Activated T-cell treated with anti-CD3 and anti-CD28 coated beads, Interleukin-2, amount 50 U/mL, for 72 hours (primary cell): ENCODE measurements around the gene BTBD1. TPM values are rescaled to one million over a fixed set of nuclear protein-coding genes. Genes with fewer than 3 reads are reported as not detected.
A peak's percentile ranks its signal among the peaks of the same experiment; 100 is the strongest.

Experiments
- ATAC-seq, 2 donors: fragments of 150-1000 bp; cut with Tn5 transposase; replicated peaks in 1 of 2; 2 replicates each; pipeline ENCODE4 v1.10.0; 2021; ENCODE audit warnings: moderate library complexity in 2 of 2, mild to moderate bottlenecking in 1 of 2
- DNase-seq, 2 donors: peaks; one replicate each; pipeline ENCODE4 v3.0.0; 2021 to 2022; ENCODE audit warnings: mixed read lengths in 1 of 2
- H3K27ac Mint-ChIP-seq: one replicate; pipeline ENCODE4 v1.8.0; 2022; ENCODE audit warnings: mild to moderate bottlenecking, moderate library complexity, mixed read lengths
- H3K27me3 Mint-ChIP-seq: one replicate; pipeline ENCODE4 v1.8.0; 2022; ENCODE audit warnings: low read depth, mixed read lengths
- H3K36me3 Mint-ChIP-seq, 2 donors: one replicate each; pipeline ENCODE4 v1.8.0; 2022; ENCODE audit warnings: mixed read lengths in 2 of 2, mild to moderate bottlenecking in 1 of 2; ENCODE audit not compliant: insufficient read depth in 2 of 2
- H3K4me1 Mint-ChIP-seq: one replicate; pipeline ENCODE4 v1.8.0; 2022; ENCODE audit warnings: low read depth, mixed read lengths
- H3K4me3 Mint-ChIP-seq, 2 donors: one replicate each; pipeline ENCODE4 v1.8.0; 2022; ENCODE audit warnings: mild to moderate bottlenecking in 2 of 2, mixed read lengths in 2 of 2, moderate library complexity in 2 of 2
- H3K9me3 Mint-ChIP-seq, 2 donors: one replicate each; pipeline ENCODE4 v1.8.0; 2022; ENCODE audit warnings: mixed read lengths in 2 of 2
- total RNA-seq, 2 donors: library from RNA; stranded (reverse); gene quantifications; one replicate each; pipeline ENCODE4 v1.2.3, GENCODE V29; 2022

BTBD1 gene
- total RNA-seq, 2 donors from 2014 or later = 65.0 to 65.7 TPM

DNA sequence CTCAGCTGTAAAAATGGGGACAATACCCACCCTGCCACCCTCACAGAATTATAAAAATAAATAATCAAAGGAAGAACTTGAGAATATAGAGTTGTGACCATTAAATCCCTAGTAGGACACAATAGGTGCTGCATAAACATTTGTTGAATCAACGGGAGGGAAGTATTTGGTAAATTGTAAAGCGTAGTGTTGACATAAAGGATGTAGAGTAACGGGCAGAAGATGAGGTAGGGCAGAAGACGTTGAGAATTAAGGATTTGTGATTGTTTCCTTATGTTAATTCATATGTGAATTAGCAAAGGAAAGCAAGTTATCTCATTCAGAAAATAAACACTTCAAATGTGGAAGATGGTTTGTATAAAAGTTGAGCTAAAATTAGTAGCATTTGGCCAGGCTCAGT is 73.9 kb downstream of the BTBD1 start:
- no peaks in the 10 kb centered on the region for H3K9me3 Mint-ChIP-seq
- ATAC-seq (no peak), DNase-seq (no peak)
- peaks cover 0 to 13% of the 10 kb centered on the region in 2 donors for H3K36me3 Mint-ChIP-seq
- no peaks in the 10 kb centered on the region for H3K27me3 Mint-ChIP-seq
- H3K4me1 Mint-ChIP-seq = peaks cover 12% of the 10 kb centered on the region
- H3K27ac Mint-ChIP-seq = no peak overlapping the region
- no peak overlapping the region for H3K4me3 Mint-ChIP-seq

DNA sequence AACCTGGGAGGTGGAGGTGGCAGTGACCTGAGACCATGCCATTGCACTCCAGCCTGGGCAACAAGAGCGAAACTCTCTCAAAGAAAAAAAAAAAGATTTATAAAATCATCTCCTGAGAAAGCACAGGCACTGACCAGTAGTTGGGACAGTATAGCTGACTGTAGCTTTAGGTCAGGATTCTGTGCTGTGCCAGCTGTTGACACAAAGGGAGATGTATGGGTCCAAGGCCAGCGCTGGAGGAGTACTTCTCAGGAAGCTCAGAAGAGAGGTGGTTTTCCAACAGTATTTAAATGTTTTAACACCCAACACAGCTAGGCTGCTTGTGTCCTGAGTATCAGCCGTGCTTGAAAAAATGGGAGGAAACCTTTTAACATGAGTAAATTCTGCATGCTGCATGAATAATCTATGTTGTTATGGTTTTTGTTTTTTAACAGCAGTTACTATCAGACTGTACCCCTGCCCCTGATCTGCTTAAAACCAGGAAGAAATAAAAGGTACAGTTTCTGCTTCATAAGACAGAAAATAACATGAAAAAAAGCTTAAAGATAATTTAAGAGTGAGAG is 74.5 kb downstream of the BTBD1 start:
- ATAC-seq (no peak), DNase-seq (no peak)
- Mint-ChIP-seq H3K27ac (no peak overlapping the region), H3K9me3 (no peaks in the 10 kb centered on the region), H3K36me3 (peaks cover 0 to 14% of the 10 kb centered on the region in 2 donors), H3K27me3 (no peaks in the 10 kb centered on the region), H3K4me3 (no peak overlapping the region), H3K4me1 (peaks cover 14% of the 10 kb centered on the region)

- Mint-ChIP-seq H3K36me3 (peaks cover 2 to 17% of the 10 kb centered on the region in 2 donors), H3K27ac (peak overlapping the region; percentile 73), H3K9me3 (no peaks in the 10 kb centered on the region), H3K27me3 (no peaks in the 10 kb centered on the region), H3K4me1 (peaks cover 34% of the 10 kb centered on the region), H3K4me3 (peak overlapping the region; percentile 89 to 98)
- peak; percentile 25 to 43 for ATAC-seq
- DNase-seq = no peak
Measured at GRCh38 chr15:82986442-82986780, 80.6 kb downstream of the BTBD1 start.

- Mint-ChIP-seq H3K4me3 (peak within 1 kb of the TSS; percentile 89 to 98), H3K9me3 (no peaks in the 10 kb centered on the region), H3K27me3 (no peaks in the 10 kb centered on the region), H3K4me1 (peaks cover 34% of the 10 kb centered on the region), H3K27ac (peak within 1 kb of the TSS; percentile 73), H3K36me3 (peaks cover 2 to 16% of the 10 kb centered on the region in 2 donors)
- peak; percentile 95 to 96 for ATAC-seq
- DNase-seq = peak; percentile 91 to 94
Measured at GRCh38 chr15:82985688-82986441, 81.2 kb downstream of the BTBD1 start, which contains the start of gene RAMAC. Gene RAMAC, plus strand, starts transcription at chr15:82986210. Its CDS starts 2,809 bp downstream, at chr15:82989019.

GRCh38 chr15:82980981-82981380 is 86.1 kb downstream of the BTBD1 start:
- Mint-ChIP-seq H3K36me3 (peaks cover 2 to 4% of the 10 kb centered on the region in 2 donors), H3K4me1 (peaks cover 31% of the 10 kb centered on the region), H3K27ac (no peak overlapping the region), H3K4me3 (no peak overlapping the region), H3K27me3 (no peaks in the 10 kb centered on the region), H3K9me3 (no peaks in the 10 kb centered on the region)
- ATAC-seq (no peak), DNase-seq (no peak)

DNA sequence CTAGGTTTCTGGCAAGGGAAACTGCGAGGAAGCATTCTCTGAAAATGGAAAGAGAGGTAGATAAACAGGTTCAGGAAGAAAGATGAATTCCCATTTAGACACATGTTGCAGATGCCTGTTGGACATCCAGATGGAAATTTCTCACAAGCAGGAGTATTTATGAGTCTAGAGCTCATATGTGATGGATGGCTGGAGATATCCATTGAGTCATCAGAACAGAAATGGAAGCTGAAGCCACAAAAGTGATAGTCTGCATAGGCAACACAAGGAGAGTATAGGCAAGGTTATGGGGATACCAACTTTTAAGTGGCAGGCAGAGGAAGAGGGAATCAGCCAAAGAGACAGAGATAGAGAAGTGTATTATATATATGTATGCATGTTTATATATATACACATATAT is 87.3 kb downstream of the BTBD1 start:
- Mint-ChIP-seq H3K27me3 (no peaks in the 10 kb centered on the region), H3K27ac (no peak overlapping the region), H3K9me3 (no peaks in the 10 kb centered on the region), H3K36me3 (peaks cover 0 to 2% of the 10 kb centered on the region in 2 donors), H3K4me3 (no peak overlapping the region), H3K4me1 (peaks cover 19% of the 10 kb centered on the region)
- DNase-seq (no peak), ATAC-seq (no peak)

DNA sequence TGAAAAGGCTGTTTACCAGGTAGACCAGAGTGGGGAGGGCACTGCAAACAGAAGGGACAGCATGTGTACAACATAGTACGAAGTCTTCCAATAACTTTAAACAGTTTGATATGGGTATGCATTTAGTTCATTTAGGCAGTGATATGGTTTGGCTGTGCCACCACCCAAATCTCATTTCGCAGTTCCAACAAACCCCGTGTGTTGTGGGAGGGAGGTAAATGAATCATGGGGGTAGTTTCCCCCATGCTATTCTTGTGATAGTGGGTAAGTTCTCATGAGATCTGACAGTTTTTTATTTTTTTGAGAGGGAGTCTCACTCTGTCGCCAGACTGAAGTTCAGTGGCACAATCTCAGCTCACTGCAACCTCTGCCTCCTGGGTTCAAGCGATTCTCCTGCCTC is 88.6 kb downstream of the BTBD1 start:
- no peaks in the 10 kb centered on the region for H3K9me3 Mint-ChIP-seq
- DNase-seq = peak; percentile 10 to 22
- peaks cover 0 to 2% of the 10 kb centered on the region in 2 donors for H3K36me3 Mint-ChIP-seq
- no peak overlapping the region for H3K27ac Mint-ChIP-seq
- peaks cover 15% of the 10 kb centered on the region for H3K4me1 Mint-ChIP-seq
- H3K4me3 Mint-ChIP-seq = no peak overlapping the region
- peak; percentile 41 to 74 for ATAC-seq
- no peaks in the 10 kb centered on the region for H3K27me3 Mint-ChIP-seq

DNA sequence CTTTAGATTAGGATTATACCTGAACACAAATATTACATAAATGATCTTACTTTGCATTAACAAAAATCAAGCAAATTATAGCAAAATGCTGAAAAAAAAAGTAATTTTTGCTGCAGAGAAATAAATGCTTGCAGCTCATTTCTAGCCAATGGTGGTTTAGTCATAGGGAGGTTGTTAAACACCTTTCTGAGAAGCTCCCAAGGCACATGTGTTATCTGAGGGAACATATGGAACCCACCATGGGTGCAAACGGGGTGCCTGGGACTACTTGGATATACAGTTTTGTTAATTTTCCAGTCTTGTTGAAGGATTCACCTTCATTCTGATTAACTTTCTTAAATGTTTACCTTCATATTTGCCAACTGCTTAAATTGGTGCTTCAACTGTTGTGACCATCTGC is 90.0 kb downstream of the BTBD1 start:
- no peak overlapping the region for H3K4me3 Mint-ChIP-seq
- H3K9me3 Mint-ChIP-seq = no peaks in the 10 kb centered on the region
- no peak overlapping the region for H3K27ac Mint-ChIP-seq
- ATAC-seq = no peak
- DNase-seq = no peak
- peaks cover 15% of the 10 kb centered on the region for H3K4me1 Mint-ChIP-seq
- H3K27me3 Mint-ChIP-seq = no peaks in the 10 kb centered on the region
- peaks cover 0 to 2% of the 10 kb centered on the region in 2 donors for H3K36me3 Mint-ChIP-seq

- H3K36me3 Mint-ChIP-seq = peaks cover 0 to 2% of the 10 kb centered on the region in 2 donors
- DNase-seq = no peak
- H3K27ac Mint-ChIP-seq = no peak overlapping the region
- no peak for ATAC-seq
- H3K9me3 Mint-ChIP-seq = no peaks in the 10 kb centered on the region
- peaks cover 5% of the 10 kb centered on the region for H3K4me1 Mint-ChIP-seq
- H3K4me3 Mint-ChIP-seq = no peak overlapping the region
- H3K27me3 Mint-ChIP-seq = peaks cover 8% of the 10 kb centered on the region
Measured at GRCh38 chr15:82972990-82973389, 94.1 kb downstream of the BTBD1 start.

DNA sequence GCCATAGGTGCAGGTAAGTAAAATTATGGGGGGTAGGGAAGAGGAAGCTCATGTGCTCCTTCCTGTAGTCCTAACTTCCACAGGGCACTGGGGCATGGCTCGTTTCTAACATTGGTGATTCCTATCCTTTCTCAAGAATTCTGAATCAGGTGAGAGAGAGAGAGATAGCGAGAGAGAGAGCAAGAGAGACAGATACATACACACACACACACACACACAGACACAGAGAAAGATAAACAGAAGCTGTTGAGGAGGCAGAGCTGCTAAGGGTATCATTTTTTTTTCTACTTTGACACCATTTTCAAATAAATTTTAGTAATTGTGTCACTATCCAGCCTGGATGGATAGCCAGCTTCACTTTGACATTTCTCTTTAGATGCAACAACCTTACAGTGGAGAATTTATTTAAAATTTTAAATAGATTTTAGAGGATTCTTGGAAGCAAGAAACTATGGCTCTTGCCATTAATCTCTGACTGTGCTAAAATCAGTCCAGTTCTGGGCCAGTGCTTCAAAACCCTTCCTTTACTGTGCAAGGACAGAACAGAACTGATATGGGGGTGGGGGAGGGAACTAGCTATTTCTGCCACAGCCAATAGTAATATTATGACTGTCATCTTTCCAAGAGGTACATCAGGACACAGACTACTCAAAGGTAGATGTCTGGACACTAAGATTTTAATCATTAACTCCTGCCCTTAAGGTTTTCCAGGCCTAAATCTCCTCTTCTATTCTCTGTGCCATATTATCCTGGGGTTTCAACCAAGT is 95.7 kb downstream of the BTBD1 start:
- Mint-ChIP-seq H3K27ac (no peak overlapping the region), H3K9me3 (no peaks in the 10 kb centered on the region), H3K4me3 (no peak overlapping the region), H3K4me1 (peaks cover 11% of the 10 kb centered on the region), H3K27me3 (peaks cover 8% of the 10 kb centered on the region), H3K36me3 (no peaks in the 10 kb centered on the region)
- ATAC-seq = no peak
- DNase-seq = no peak

- H3K4me1 Mint-ChIP-seq = peaks cover 17% of the 10 kb centered on the region
- H3K27me3 Mint-ChIP-seq = peaks cover 8% of the 10 kb centered on the region
- DNase-seq (no peak), ATAC-seq (no peak)
- H3K4me3 Mint-ChIP-seq = no peak overlapping the region
- H3K27ac Mint-ChIP-seq = no peak overlapping the region
- H3K9me3 Mint-ChIP-seq = no peaks in the 10 kb centered on the region
- no peaks in the 10 kb centered on the region for H3K36me3 Mint-ChIP-seq
Measured at GRCh38 chr15:82970696-82971095, 96.4 kb downstream of the BTBD1 start.

DNA sequence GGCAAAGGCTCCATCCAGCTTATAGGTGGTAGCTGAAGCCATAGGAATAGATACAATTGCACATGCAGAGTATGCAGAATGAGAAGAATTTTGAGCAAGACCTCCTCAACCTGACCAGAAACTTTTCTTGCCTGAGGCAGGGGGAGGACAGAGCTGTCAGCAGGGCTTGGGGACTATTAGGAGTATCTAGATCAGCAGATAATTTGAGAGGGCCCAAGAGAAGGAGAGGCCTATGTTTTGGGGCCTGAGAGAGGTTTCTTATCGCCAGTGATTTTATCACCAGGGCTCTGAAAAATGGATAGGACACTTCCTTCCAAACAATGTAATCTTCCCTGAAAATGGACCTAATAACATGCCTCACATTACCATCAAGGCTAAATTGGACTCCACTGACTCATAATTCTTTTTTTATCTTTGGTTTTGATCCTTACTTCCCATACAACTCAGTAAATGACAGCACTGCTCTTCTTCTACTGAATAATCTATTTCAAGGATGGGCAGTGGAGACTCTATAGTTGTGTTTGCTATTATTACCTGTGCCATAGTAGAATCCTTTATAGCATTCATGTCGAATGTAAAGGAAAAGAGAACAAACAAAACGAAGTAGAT is 96.9 kb downstream of the BTBD1 start:
- Mint-ChIP-seq H3K4me3 (no peak overlapping the region), H3K36me3 (no peaks in the 10 kb centered on the region), H3K9me3 (no peaks in the 10 kb centered on the region), H3K27ac (no peak overlapping the region), H3K4me1 (peaks cover 17% of the 10 kb centered on the region), H3K27me3 (peaks cover 8% of the 10 kb centered on the region)
- no peak for DNase-seq
- ATAC-seq = no peak

- ATAC-seq (no peak), DNase-seq (no peak)
- Mint-ChIP-seq H3K4me3 (no peak overlapping the region), H3K27ac (no peak overlapping the region), H3K36me3 (no peaks in the 10 kb centered on the region), H3K9me3 (no peaks in the 10 kb centered on the region), H3K4me1 (peaks cover 17% of the 10 kb centered on the region), H3K27me3 (peaks cover 8% of the 10 kb centered on the region)
Measured at GRCh38 chr15:82969353-82969752, 97.7 kb downstream of the BTBD1 start.
